HG02885 (cell line): Measurements from ENCODE around the gene ORC1.

ENCODE experiments used
- ATAC-seq: cut with Tn5 transposase; IDR thresholded peaks from one replicate; pipeline ENCODE4 v1.9.1; 2021; ENCODE audit warnings: mild to moderate bottlenecking; ENCODE audit not compliant: unreplicated experiment, poor library complexity

ORC1 gene

GRCh38 chr1:52348704-52349300 is 55.4 kb downstream of the ORC1 start:
- no peak for ATAC-seq

GRCh38 chr1:52346653-52347052 is 57.6 kb downstream of the ORC1 start:
- ATAC-seq, result no peak

GRCh38 chr1:52345252-52345651 is 59.0 kb downstream of the ORC1 start:
- ATAC-seq, result no peak

- ATAC-seq, result no peak
Observed at GRCh38 chr1:52343979-52344378, 60.2 kb downstream of the ORC1 start.

- no peak for ATAC-seq
Observed at GRCh38 chr1:52341655-52342260, 62.5 kb downstream of the ORC1 start.

- ATAC-seq, result no peak
Observed at GRCh38 chr1:52337439-52337838, 66.8 kb downstream of the ORC1 start.

GRCh38 chr1:52334906-52335528 is 69.2 kb downstream of the ORC1 start:
- no peak for ATAC-seq

GRCh38 chr1:52332411-52332810 is 71.8 kb downstream of the ORC1 start:
- no peak for ATAC-seq

GRCh38 chr1:52328615-52329014 is 75.6 kb downstream of the ORC1 start:
- no peak for ATAC-seq

- no peak for ATAC-seq
Observed at GRCh38 chr1:52325786-52326185, 78.4 kb downstream of the ORC1 start.

GRCh38 chr1:52323731-52324130 is 80.5 kb downstream of the ORC1 start:
- ATAC-seq, result no peak
